Activated naive CD8-positive, alpha-beta T cell treated with anti-CD3 and anti-CD28 coated beads for 36 hours (primary cell): ENCODE results near the gene CDSN. TPM values are rescaled to one million over a fixed set of nuclear protein-coding genes. Genes with fewer than 3 reads are reported as not detected.

Experiments used
- DNase-seq: peaks from one replicate; pipeline ENCODE4 v3.0.0; 2021
- H3K27ac Mint-ChIP-seq: one replicate; pipeline ENCODE4 v1.8.0; 2022; ENCODE audit warnings: mild to moderate bottlenecking, moderate library complexity, mixed read lengths
- H3K27me3 Mint-ChIP-seq: one replicate; pipeline ENCODE4 v1.8.0; 2022; ENCODE audit warnings: mild to moderate bottlenecking, mixed read lengths
- H3K36me3 Mint-ChIP-seq: one replicate; pipeline ENCODE4 v1.8.0; 2021; ENCODE audit warnings: mild to moderate bottlenecking, mixed read lengths
- H3K4me1 Mint-ChIP-seq: one replicate; pipeline ENCODE4 v1.8.0; 2021; ENCODE audit warnings: mixed read lengths
- H3K4me3 Mint-ChIP-seq: one replicate; pipeline ENCODE4 v1.8.0; 2022; ENCODE audit warnings: mild to moderate bottlenecking, moderate library complexity, mixed read lengths
- H3K9me3 Mint-ChIP-seq: one replicate; pipeline ENCODE4 v1.8.0; 2022; ENCODE audit warnings: mixed read lengths
- total RNA-seq, 2 experiments: library from RNA; stranded (reverse); gene quantifications; one replicate each; pipeline ENCODE4 v1.2.3, GENCODE V29; 2021

The CDSN gene
- total RNA-seq, 2 experiments from 2014 or later = not detected

DNA sequence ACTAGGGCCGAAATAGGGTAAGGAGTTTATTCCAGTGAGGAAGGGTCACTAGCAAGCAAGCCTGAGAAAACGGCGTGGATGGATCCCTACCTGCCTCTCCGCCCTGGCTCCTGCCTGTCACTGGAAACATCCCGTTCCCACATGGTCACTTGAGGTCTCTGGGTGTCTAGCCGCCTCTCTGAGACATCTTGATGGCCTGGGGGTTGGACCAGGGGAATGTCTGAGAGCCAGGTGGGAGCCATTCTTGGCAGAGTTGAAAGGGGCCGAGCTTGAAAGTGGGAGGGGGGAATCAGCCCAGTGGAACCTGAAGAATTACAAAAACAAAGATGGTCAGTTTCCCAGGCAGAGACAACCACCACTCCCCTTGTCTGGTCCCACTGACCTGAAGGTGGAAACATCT lies 36.4 kb upstream of the CDSN start:
- Mint-ChIP-seq H3K36me3 (peaks cover 37% of the 10 kb centered on the region), H3K9me3 (no peaks in the 10 kb centered on the region), H3K4me1 (peaks cover 18% of the 10 kb centered on the region), H3K27me3 (no peaks in the 10 kb centered on the region), H3K4me3 (peak overlapping the region; percentile 98), H3K27ac (no peak overlapping the region)
- DNase-seq = no peak

GRCh38 chr6:31154436-31154835 lies 34.2 kb upstream of the CDSN start:
- Mint-ChIP-seq H3K4me3 (no peak overlapping the region), H3K27me3 (no peaks in the 10 kb centered on the region), H3K9me3 (no peaks in the 10 kb centered on the region), H3K36me3 (peaks cover 28% of the 10 kb centered on the region), H3K27ac (no peak overlapping the region), H3K4me1 (peaks cover 8% of the 10 kb centered on the region)
- no peak for DNase-seq

DNA sequence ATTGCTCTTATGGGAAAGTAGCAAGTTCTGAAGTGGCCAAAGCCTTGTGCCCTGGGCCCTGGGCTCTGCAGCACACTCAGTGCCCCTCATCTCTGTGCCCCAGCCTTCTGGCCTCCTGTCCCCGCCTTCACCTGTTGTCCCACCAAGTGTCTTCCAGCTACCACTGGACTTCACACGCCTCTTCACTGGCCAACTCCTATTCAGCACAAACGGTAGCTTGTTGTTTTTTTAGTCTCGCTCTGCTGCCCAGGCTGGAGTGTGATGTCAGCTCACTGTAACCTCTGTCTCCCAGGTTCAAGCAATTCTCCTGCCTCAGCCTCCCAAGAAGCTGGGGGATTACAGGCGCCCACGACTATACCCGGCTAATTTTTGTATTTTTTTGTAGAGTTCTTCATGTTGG lies 32.5 kb upstream of the CDSN start:
- H3K27me3 Mint-ChIP-seq = no peaks in the 10 kb centered on the region
- H3K9me3 Mint-ChIP-seq = no peaks in the 10 kb centered on the region
- no peak overlapping the region for H3K4me3 Mint-ChIP-seq
- H3K4me1 Mint-ChIP-seq = peaks cover 5% of the 10 kb centered on the region
- no peak for DNase-seq
- H3K36me3 Mint-ChIP-seq = peaks cover 17% of the 10 kb centered on the region
- H3K27ac Mint-ChIP-seq = no peak overlapping the region

DNA sequence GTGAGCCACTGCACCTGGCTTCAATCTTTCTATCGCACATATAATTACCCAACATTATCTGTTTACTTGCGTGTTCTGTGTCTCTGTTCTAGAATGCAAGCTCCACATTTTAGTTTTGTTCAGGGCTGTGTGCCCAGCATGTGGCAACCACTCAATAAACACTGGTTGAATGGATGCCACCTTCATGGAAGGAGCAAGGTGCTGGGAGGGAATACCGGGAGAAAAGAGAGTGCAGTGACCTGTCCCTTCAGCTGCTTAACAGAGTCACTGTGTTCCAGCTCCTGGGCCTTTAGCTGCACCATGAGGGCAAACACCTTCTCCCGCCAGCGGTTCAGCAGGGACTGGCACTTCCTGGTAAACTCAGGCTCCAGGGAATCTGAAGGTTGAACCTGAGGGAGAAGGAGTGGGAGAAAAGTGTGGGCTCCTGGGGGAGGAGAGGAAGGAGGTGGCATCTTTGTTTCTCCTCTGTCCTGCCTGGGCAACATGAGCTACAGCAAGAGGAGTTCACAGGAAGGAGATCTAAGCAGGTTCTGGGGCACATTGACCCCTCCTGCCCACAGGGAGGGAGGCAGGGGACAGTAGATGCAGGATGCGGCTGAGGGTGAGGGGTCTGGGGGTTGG lies 29.7 kb upstream of the CDSN start:
- Mint-ChIP-seq H3K9me3 (no peaks in the 10 kb centered on the region), H3K27ac (no peak overlapping the region), H3K4me1 (no peaks in the 10 kb centered on the region), H3K4me3 (no peak overlapping the region), H3K27me3 (no peaks in the 10 kb centered on the region), H3K36me3 (peaks cover 13% of the 10 kb centered on the region)
- no peak for DNase-seq

- H3K4me1 Mint-ChIP-seq = no peaks in the 10 kb centered on the region
- H3K27ac Mint-ChIP-seq = no peak overlapping the region
- H3K36me3 Mint-ChIP-seq = peaks cover 6% of the 10 kb centered on the region
- H3K27me3 Mint-ChIP-seq = no peaks in the 10 kb centered on the region
- H3K9me3 Mint-ChIP-seq = no peaks in the 10 kb centered on the region
- H3K4me3 Mint-ChIP-seq = no peak overlapping the region
- no peak for DNase-seq
Observed at GRCh38 chr6:31145386-31145785, 25.1 kb upstream of the CDSN start.

DNA sequence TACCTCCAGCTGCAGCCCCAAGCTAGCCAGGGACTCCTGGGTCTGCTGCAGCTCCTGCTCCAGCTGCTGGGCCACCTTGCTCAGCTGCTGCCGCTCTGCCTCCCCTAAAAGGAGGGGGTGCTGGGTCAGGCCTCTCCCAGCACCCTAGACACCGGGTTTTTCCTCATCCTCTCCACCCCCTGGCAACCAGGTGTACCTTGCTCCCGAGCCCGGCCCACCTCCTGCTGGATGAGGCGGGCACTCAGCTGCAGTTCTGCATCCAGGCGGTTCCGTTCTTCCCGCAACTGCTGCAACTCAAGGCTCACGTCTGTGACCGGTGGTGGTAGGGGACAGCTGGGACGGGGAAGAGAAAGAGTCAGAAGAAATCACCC lies 24.7 kb upstream of the CDSN start:
- no peak for DNase-seq
- Mint-ChIP-seq H3K4me1 (no peaks in the 10 kb centered on the region), H3K9me3 (no peaks in the 10 kb centered on the region), H3K27me3 (no peaks in the 10 kb centered on the region), H3K36me3 (peaks cover 4% of the 10 kb centered on the region), H3K4me3 (no peak overlapping the region), H3K27ac (no peak overlapping the region)

DNA sequence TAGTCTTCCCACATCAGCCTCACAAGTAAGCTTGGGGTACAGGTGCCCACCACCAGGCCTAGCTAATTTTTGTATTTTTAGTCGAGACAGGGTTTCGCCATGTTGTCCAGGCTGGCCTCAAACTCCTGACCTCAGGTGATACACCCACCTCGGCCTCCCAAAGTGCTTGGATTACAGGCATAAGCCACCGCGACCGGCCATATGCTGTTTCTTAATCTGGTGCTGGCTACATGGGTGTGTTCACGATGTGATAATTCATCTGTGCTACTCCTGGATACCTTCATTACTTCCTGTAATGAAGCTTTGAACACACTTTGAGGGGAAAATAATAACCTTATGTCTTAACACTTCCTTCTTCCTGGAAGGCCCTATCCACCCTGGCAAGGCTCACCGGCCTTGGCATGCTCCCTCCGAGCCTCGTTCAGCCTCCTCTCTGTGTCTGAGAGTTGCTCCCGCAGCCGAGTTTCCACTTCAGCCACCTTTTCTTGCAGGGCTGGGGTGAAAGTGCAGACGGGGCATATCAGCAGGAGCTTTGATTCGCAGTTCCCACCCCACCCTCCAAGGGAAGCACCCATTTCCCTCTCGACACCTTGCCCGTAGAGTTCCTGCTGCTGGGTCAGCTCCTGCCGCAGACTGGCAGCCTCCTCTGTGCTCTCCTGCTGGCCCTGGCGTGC lies 24.2 kb upstream of the CDSN start:
- H3K9me3 Mint-ChIP-seq = no peaks in the 10 kb centered on the region
- no peaks in the 10 kb centered on the region for H3K4me1 Mint-ChIP-seq
- no peaks in the 10 kb centered on the region for H3K27me3 Mint-ChIP-seq
- H3K36me3 Mint-ChIP-seq = peaks cover 4% of the 10 kb centered on the region
- H3K4me3 Mint-ChIP-seq = no peak overlapping the region
- DNase-seq = no peak
- H3K27ac Mint-ChIP-seq = no peak overlapping the region

GRCh38 chr6:31143148-31143547 lies 22.9 kb upstream of the CDSN start:
- Mint-ChIP-seq H3K36me3 (peaks cover 4% of the 10 kb centered on the region), H3K9me3 (no peaks in the 10 kb centered on the region), H3K27me3 (no peaks in the 10 kb centered on the region), H3K4me3 (no peak overlapping the region), H3K4me1 (no peaks in the 10 kb centered on the region), H3K27ac (no peak overlapping the region)
- no peak for DNase-seq

- H3K4me1 Mint-ChIP-seq = peaks cover 4% of the 10 kb centered on the region
- H3K36me3 Mint-ChIP-seq = peaks cover 4% of the 10 kb centered on the region
- no peak overlapping the region for H3K4me3 Mint-ChIP-seq
- DNase-seq = no peak
- no peak overlapping the region for H3K27ac Mint-ChIP-seq
- H3K9me3 Mint-ChIP-seq = no peaks in the 10 kb centered on the region
- no peaks in the 10 kb centered on the region for H3K27me3 Mint-ChIP-seq
Observed at GRCh38 chr6:31142361-31142761, 22.1 kb upstream of the CDSN start.

- DNase-seq = no peak
- no peaks in the 10 kb centered on the region for H3K9me3 Mint-ChIP-seq
- peaks cover 4% of the 10 kb centered on the region for H3K4me1 Mint-ChIP-seq
- no peaks in the 10 kb centered on the region for H3K27me3 Mint-ChIP-seq
- peaks cover 4% of the 10 kb centered on the region for H3K36me3 Mint-ChIP-seq
- no peak overlapping the region for H3K4me3 Mint-ChIP-seq
- H3K27ac Mint-ChIP-seq = no peak overlapping the region
Observed at GRCh38 chr6:31140643-31141042, 20.4 kb upstream of the CDSN start.

DNA sequence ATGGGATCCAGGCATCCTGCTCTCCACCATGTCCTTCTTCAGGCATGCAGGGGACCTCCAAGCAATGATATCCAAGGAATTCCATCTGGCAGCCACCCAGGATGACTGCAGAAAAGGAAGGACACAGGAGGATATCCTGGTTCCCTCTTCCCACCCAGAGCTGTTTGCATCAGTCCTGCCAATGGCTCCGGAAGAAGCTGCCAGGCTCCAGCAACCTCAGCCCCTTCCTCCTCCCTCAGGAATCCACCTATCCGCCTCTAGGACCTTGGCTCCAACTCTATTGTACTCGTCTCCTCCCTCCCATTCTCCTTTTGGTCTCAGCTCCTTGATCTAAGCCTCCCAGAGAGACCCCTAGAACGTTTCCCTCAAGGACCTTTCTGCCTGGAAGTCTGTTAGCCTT lies 19.4 kb upstream of the CDSN start:
- no peaks in the 10 kb centered on the region for H3K27me3 Mint-ChIP-seq
- DNase-seq = no peak
- H3K36me3 Mint-ChIP-seq = peaks cover 4% of the 10 kb centered on the region
- H3K4me1 Mint-ChIP-seq = peaks cover 4% of the 10 kb centered on the region
- no peak overlapping the region for H3K4me3 Mint-ChIP-seq
- H3K27ac Mint-ChIP-seq = no peak overlapping the region
- no peaks in the 10 kb centered on the region for H3K9me3 Mint-ChIP-seq

DNA sequence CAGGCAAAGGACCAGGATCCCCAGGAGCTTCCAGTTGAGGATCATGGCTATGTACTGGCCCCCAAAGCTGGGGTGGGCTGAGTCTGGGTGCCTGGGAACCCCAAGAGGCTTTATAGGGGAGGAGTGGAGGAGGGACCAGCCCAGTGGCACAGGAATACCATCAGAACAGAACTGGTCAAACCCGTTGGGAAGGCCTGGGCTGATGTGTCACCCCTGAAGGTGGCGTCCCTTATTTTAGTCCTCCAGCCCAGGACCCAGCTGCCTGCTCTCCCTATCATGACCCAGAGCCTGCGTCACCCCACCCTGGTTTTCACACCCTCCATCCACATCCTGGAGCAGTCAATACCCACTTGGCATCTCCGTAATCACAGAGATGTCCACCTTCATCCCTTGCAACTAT lies 18.7 kb upstream of the CDSN start, which contains the start of gene PSORS1C2:
PSORS1C2 (minus strand) TSS at position 85 of the 400 bp plus-strand sequence; CDS start at position 45, 40 bp downstream.
- H3K9me3 Mint-ChIP-seq = no peaks in the 10 kb centered on the region
- peak within 1 kb of the TSS; percentile 52 for H3K4me3 Mint-ChIP-seq
- H3K4me1 Mint-ChIP-seq = peaks cover 4% of the 10 kb centered on the region
- H3K27me3 Mint-ChIP-seq = no peaks in the 10 kb centered on the region
- no peak for DNase-seq
- no peak within 1 kb of the TSS for H3K27ac Mint-ChIP-seq
- peaks cover 4% of the 10 kb centered on the region for H3K36me3 Mint-ChIP-seq

DNA sequence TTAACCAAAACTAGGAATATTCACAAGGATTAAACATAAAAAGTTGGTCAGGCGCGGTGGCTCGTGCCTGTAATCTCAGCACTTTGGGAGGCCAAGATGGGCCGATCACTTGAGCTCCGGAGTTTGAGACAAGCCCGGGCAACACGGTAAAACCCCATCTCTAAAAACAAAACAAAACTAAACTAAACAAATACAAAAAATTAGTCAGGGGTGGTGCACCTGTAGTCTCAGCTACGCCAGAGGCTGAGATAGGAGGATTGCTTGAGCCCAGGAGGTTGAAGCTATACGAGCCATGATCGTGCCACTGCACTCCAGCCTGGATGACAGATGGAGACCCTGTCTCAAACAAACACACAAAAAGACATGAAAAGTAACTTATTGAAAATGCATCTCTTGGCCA lies 15.5 kb upstream of the CDSN start:
- H3K36me3 Mint-ChIP-seq = no peaks in the 10 kb centered on the region
- no peaks in the 10 kb centered on the region for H3K9me3 Mint-ChIP-seq
- H3K27me3 Mint-ChIP-seq = no peaks in the 10 kb centered on the region
- H3K4me1 Mint-ChIP-seq = peaks cover 4% of the 10 kb centered on the region
- no peak overlapping the region for H3K27ac Mint-ChIP-seq
- no peak overlapping the region for H3K4me3 Mint-ChIP-seq
- no peak for DNase-seq

DNA sequence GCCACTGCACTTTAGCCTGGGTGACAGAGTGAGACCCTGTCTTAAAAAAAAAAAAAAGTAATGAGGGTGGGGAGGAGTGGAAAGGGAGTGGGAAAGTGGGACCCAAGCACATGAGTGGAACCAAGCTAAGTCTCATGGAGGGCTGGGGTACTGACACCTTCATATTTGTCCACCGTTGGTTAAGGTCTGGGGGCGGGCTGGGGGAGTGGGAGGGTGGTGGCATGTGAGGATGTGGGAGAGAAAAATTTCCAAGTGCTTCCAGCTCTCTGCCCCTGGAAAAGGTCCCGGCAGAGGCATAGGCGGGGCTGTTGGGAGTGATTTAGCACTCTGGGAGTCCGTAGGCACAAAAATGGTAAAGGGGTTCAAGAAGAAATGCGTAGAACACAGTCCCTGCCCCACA lies 12.6 kb upstream of the CDSN start:
- DNase-seq = no peak
- H3K27ac Mint-ChIP-seq = no peak overlapping the region
- no peaks in the 10 kb centered on the region for H3K9me3 Mint-ChIP-seq
- peaks cover 9% of the 10 kb centered on the region for H3K4me1 Mint-ChIP-seq
- no peak overlapping the region for H3K4me3 Mint-ChIP-seq
- no peaks in the 10 kb centered on the region for H3K36me3 Mint-ChIP-seq
- H3K27me3 Mint-ChIP-seq = peaks cover 13% of the 10 kb centered on the region

GRCh38 chr6:31131595-31131994 lies 11.3 kb upstream of the CDSN start:
- Mint-ChIP-seq H3K4me3 (no peak overlapping the region), H3K27me3 (peaks cover 13% of the 10 kb centered on the region), H3K27ac (no peak overlapping the region), H3K4me1 (peaks cover 5% of the 10 kb centered on the region), H3K9me3 (no peaks in the 10 kb centered on the region), H3K36me3 (no peaks in the 10 kb centered on the region)
- DNase-seq = no peak

DNA sequence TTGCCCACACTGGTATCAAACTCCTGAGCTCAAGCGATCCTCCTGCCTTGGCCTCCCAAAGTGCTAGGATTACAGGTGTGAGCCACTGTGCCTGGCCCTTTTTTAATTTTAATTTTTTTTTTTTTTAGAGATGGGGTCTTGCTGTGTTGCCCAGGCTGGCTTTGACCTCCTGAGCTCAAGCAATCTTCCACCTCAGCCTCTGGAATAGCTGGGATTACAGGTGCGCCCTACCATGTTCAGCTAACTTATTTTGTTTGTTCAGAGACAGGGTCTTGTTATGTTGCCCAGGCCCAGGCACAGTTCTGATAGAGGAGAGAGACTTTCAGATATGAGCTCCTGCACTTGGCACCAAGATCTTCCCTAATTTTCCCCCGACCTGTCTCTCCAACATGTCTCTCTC lies 10.5 kb upstream of the CDSN start:
- Mint-ChIP-seq H3K36me3 (no peaks in the 10 kb centered on the region), H3K27me3 (peaks cover 13% of the 10 kb centered on the region)

More for the DNA sequence above, 10.5 kb upstream of the CDSN start:
- Mint-ChIP-seq H3K4me1 (peaks cover 5% of the 10 kb centered on the region), H3K9me3 (no peaks in the 10 kb centered on the region), H3K4me3 (no peak overlapping the region), H3K27ac (no peak overlapping the region)
- DNase-seq = no peak
